IMR-90 (cell line): ENCODE measurements around the gene PLXND1. TPM values are rescaled to one million over a fixed set of nuclear protein-coding genes. Genes with fewer than 3 reads are reported as not detected.
"Not testable (repeated sequence)": the region's sequence is repeated elsewhere in the genome, so short reads cannot be mapped to it uniquely, and the experiment has no call there.

ENCODE experiments used
- ATAC-seq: fragments of 200-7000 bp; cut with Tn5 transposase; 2 replicates; pipeline ENCODE4 v1.9.1; 2020; ENCODE audit warnings: low read depth, mild to moderate bottlenecking, moderate library complexity
- BruUV-seq: library from RNA; stranded (reverse); fragments of 400-500 nt; replicated peaks from 2 replicates; lab custom pipeline; 2021; lab: Mats Ljungman, UMichigan
- CTCF ChIA-PET: fragments of 300-600 bp; formaldehyde crosslinking; extraction: SDS; loops from one replicate; lab custom pipeline; 2021; ENCODE audit warnings: antibody characterized with exemption; lab: Yijun Ruan, JAX
- POLR2A ChIA-PET: fragments of 300-600 bp; sonication (Branson Sonifier 250); formaldehyde crosslinking; loops from one replicate; lab custom pipeline; 2022; ENCODE audit warnings: antibody characterized with exemption; ENCODE audit not compliant: unreplicated experiment; lab: Charles Lee
- DNase-seq: peaks from one replicate; pipeline ENCODE4 v3.0.0; 2013
- H2AFZ ChIP-seq: replicated peaks from 2 replicates; pipeline ENCODE3; 2013; ENCODE audit warnings: low read length, mild to moderate bottlenecking; ENCODE audit not compliant: poor library complexity
- H2AK5ac ChIP-seq: 2 replicates; pipeline ENCODE4 v1.6.1; 2013; ENCODE audit warnings: low read depth, low read length, inconsistent platforms
- H2AK9ac ChIP-seq: replicated peaks from 2 replicates; pipeline ENCODE3; 2013; ENCODE audit warnings: mild to moderate bottlenecking, low read depth, low read length, moderate library complexity; ENCODE audit not compliant: poor library complexity
- H2BK120ac ChIP-seq: 2 replicates; pipeline ENCODE4 v1.6.1; 2013; ENCODE audit warnings: low read depth, low read length, inconsistent platforms
- H2BK15ac ChIP-seq: 3 replicates; pipeline ENCODE4 v1.6.1; 2013; ENCODE audit warnings: low read depth, low read length, inconsistent platforms
- H2BK20ac ChIP-seq: 2 replicates; pipeline ENCODE4 v1.6.1; 2013; ENCODE audit warnings: low read depth, mild to moderate bottlenecking, inconsistent platforms, low read length, moderate library complexity
- H2BK5ac ChIP-seq: 2 replicates; pipeline ENCODE4 v1.6.1; 2013; ENCODE audit warnings: mild to moderate bottlenecking, low read depth, low read length, inconsistent platforms; ENCODE audit not compliant: poor library complexity, severe bottlenecking
- H3K14ac ChIP-seq: replicated peaks from 2 replicates; pipeline ENCODE4 v1.6.1; 2013; ENCODE audit warnings: low read depth, low read length, inconsistent platforms
- H3K18ac ChIP-seq: 2 replicates; pipeline ENCODE4 v1.6.1; 2013; ENCODE audit warnings: low read depth, low read length, control low read depth
- H3K23ac ChIP-seq: 2 replicates; pipeline ENCODE4 v1.6.1; 2013; ENCODE audit warnings: low read depth, low read length, inconsistent platforms
- H3K27ac ChIP-seq: 2 replicates; pipeline ENCODE4 v1.5.1; 2013; ENCODE audit warnings: mild to moderate bottlenecking, control low read depth, low read length; ENCODE audit not compliant: insufficient read depth
- H3K27me3 ChIP-seq: 2 replicates; pipeline ENCODE4 v1.6.1; 2013; ENCODE audit warnings: low read length; ENCODE audit not compliant: control insufficient read depth, insufficient read depth
- H3K36me3 ChIP-seq: 2 replicates; pipeline ENCODE4 v1.6.1; 2013; ENCODE audit warnings: low read length, mixed read lengths; ENCODE audit not compliant: control insufficient read depth, insufficient read depth
- H3K4ac ChIP-seq: 2 replicates; pipeline ENCODE4 v1.6.1; 2013; ENCODE audit warnings: low read depth, low read length, inconsistent platforms
- H3K4me1 ChIP-seq: 2 replicates; pipeline ENCODE4 v1.6.1; 2013; ENCODE audit warnings: low read length, mixed read lengths; ENCODE audit not compliant: control insufficient read depth, insufficient read depth
- H3K4me2 ChIP-seq: 2 replicates; pipeline ENCODE4 v1.6.1; 2013; ENCODE audit warnings: low read depth, mild to moderate bottlenecking, control low read depth, low read length, moderate library complexity
- H3K4me3 ChIP-seq: 2 replicates; pipeline ENCODE4 v1.5.1; 2013; ENCODE audit warnings: low read depth, mild to moderate bottlenecking, control low read depth, low read length, moderate library complexity; ENCODE audit not compliant: insufficient read depth
- H3K56ac ChIP-seq: 2 replicates; pipeline ENCODE4 v1.6.1; 2013; ENCODE audit warnings: low read length, inconsistent platforms; ENCODE audit not compliant: insufficient read depth; ENCODE audit errors: extremely low read depth
- H3K79me1 ChIP-seq, 2 experiments: 2 replicates each; pipeline ENCODE4 v1.6.1; 2013; ENCODE audit warnings: low read length in 2 of 2, inconsistent platforms in 1 of 2, low read depth in 1 of 2
- H3K9ac ChIP-seq: 2 replicates; pipeline ENCODE4 v1.6.1; 2013; ENCODE audit warnings: low read depth, low read length, control low read depth
- H3K9me1 ChIP-seq: 2 replicates; pipeline ENCODE4 v1.6.1; 2013; ENCODE audit warnings: low read length, inconsistent platforms; ENCODE audit not compliant: insufficient read depth
- H3K9me3 ChIP-seq: 2 replicates; pipeline ENCODE4 v1.6.1; 2013; ENCODE audit warnings: low read length; ENCODE audit not compliant: control insufficient read depth, insufficient read depth
- H4K20me1 ChIP-seq: 2 replicates; pipeline ENCODE4 v1.6.1; 2013; ENCODE audit warnings: low read length, inconsistent platforms; ENCODE audit not compliant: insufficient read depth
- H4K5ac ChIP-seq: 2 replicates; pipeline ENCODE4 v1.6.1; 2013; ENCODE audit warnings: mild to moderate bottlenecking, low read depth, low read length, control low read depth
- H4K8ac ChIP-seq, 2 experiments: 2 replicates each; pipeline ENCODE4 v1.6.1; 2013; ENCODE audit warnings: low read depth in 2 of 2, low read length in 2 of 2, control low read depth in 1 of 2, inconsistent platforms in 1 of 2
- H4K91ac ChIP-seq: 2 replicates; pipeline ENCODE4 v1.6.1; 2013; ENCODE audit warnings: low read depth, low read length, inconsistent platforms; ENCODE audit not compliant: insufficient read depth
- MAFK ChIP-seq: IDR thresholded peaks from 2 replicates; pipeline ENCODE4 v1.6.1; 2012; ENCODE audit warnings: low read depth, low read length, improper control_type of control experiment
- WGBS, 2 experiments: methylation state at CpG; one replicate each; pipeline versions ENCODE4 v1.1.5 to v1.1.7; 2013; ENCODE audit warnings: missing lambda C conversion rate in 2 of 2; ENCODE audit not compliant: insufficient read length in 1 of 2; ENCODE audit errors: extremely low coverage in 2 of 2; 5-methylcytosine and 5-hydroxymethylcytosine counted together
- dilution Hi-C: fragments of 300-500 bp; cut with HindIII; formaldehyde crosslinking; loops from one replicate; pipeline ENCODE4 v1.14.3; 2018; ENCODE audit warnings: low sequenced_read_pairs; ENCODE audit not compliant: unreplicated experiment
- in situ Hi-C: fragments of 300-500 bp; cut with MboI; formaldehyde crosslinking; loops from 3 replicates; pipeline ENCODE4 v1.14.3; 2019; ENCODE audit warnings: low sequenced_read_pairs, inconsistent platforms, mixed read lengths
- intact Hi-C: fragments of 100-400 bp; cut with micrococcal nuclease; formaldehyde crosslinking; loops from 2 replicates; pipeline ENCODE4 v1.10.0; 2022
- polyA plus RNA-seq, 3 experiments: library from polyadenylated mRNA; depleted of rRNA; stranded (reverse); fragments of >200 nt; gene quantifications; 2 replicates each; pipeline ENCODE4 v1.2.3, GENCODE V29; 2012; ENCODE audit warnings: low replicate concordance in 1 of 3
- total RNA-seq: library from RNA; depleted of rRNA; stranded (reverse); fragments of >200 nt; gene quantifications from 2 replicates; pipeline ENCODE4 v1.2.3, GENCODE V29; 2012

Gene PLXND1
- total and polyA plus RNA-seq, 2 of the 4 experiments (the other 2 are of a cell fraction) = 19.2 to 67.1 TPM

- Histone ChIP-seq H3K14ac (no peak overlapping the region), H2BK5ac (no peak overlapping the region), H3K4me2 (no peak overlapping the region), H3K56ac (no peak overlapping the region), H3K27ac (no peak overlapping the region), H3K9me1 (peaks cover 3% of the 10 kb centered on the region; the same call in 1 of the 2 replicates), H4K91ac (no peak overlapping the region), H3K4ac (no peak overlapping the region), H2AK9ac (no peak overlapping the region), H3K4me1 (no peaks in the 10 kb centered on the region), H3K23ac (no peak overlapping the region), H3K79me1 (no peaks in the 10 kb centered on the region), H3K9me3 (no peaks in the 10 kb centered on the region), H3K9ac (no peak overlapping the region), H3K18ac (no peak overlapping the region), H2BK20ac (no peak overlapping the region), H3K4me3 (no peak overlapping the region), H2BK120ac (no peak overlapping the region), H3K27me3 (no peaks in the 10 kb centered on the region), H4K5ac (no peak overlapping the region), H4K8ac (no peak overlapping the region), H4K20me1 (no peaks in the 10 kb centered on the region), H2AFZ (no peak overlapping the region), H3K36me3 (peaks cover 17% of the 10 kb centered on the region; the same call in 1 of the 2 replicates), H2AK5ac (no peak overlapping the region), H2BK15ac (no peak overlapping the region)
- no peak for ATAC-seq
- DNase-seq = no peak
- 86% methylated on average over 4 of the region's 7 CpGs; no CpG with 5 or more reads in 1 of the 2 experiments for WGBS, 2 experiments
- ChIA-PET CTCF (no interaction called here), POLR2A (no interaction called here)
- intact Hi-C loops (no loop called here), in situ Hi-C loops (no loop called here), dilution Hi-C loops (no loop called here)
- TF ChIP-seq MAFK = no peak
- no TSS peak for BruUV-seq
These were observed 89.0 kb downstream of the PLXND1 start for GRCh38 chr3:129517516-129517915.

GRCh38 chr3:129515821-129516432 lies 90.5 kb downstream of the PLXND1 start:
- H3K4ac ChIP-seq, H3K27me3 ChIP-seq, H3K27ac ChIP-seq, H3K14ac ChIP-seq, H2BK120ac ChIP-seq, H3K56ac ChIP-seq, H2AK9ac ChIP-seq, CTCF ChIA-PET, in situ Hi-C loops, H4K8ac ChIP-seq, H3K18ac ChIP-seq, H3K79me1 ChIP-seq, DNase-seq, H3K9me1 ChIP-seq, H2BK15ac ChIP-seq, intact Hi-C loops, H4K20me1 ChIP-seq, H2BK20ac ChIP-seq, H2BK5ac ChIP-seq, H3K23ac ChIP-seq, H3K4me2 ChIP-seq, H3K4me1 ChIP-seq, H3K4me3 ChIP-seq, POLR2A ChIA-PET, H3K9me3 ChIP-seq, dilution Hi-C loops, H3K9ac ChIP-seq, H4K5ac ChIP-seq, H2AFZ ChIP-seq, ATAC-seq, H2AK5ac ChIP-seq, BruUV-seq, H4K91ac ChIP-seq: not testable (repeated sequence)
- WGBS, 2 experiments = 100% methylated on average over 1 of the region's 7 CpGs; no CpG with 5 or more reads in 1 of the 2 experiments
- H3K36me3 ChIP-seq = peaks cover 22% of the 10 kb centered on the region; the same call in 1 of the 2 replicates
